ENCODE measurements around the gene TMOD1. TPM values are rescaled to one million over a fixed set of nuclear protein-coding genes. Genes with fewer than 3 reads are reported as not detected.

TMOD1 gene
- total and polyA plus RNA-seq, 2 of the 13 experiments (the other 11 are each of a cell fraction or from before 2014, with no cell fraction given), result 0.04 to 0.07 TPM

DNA sequence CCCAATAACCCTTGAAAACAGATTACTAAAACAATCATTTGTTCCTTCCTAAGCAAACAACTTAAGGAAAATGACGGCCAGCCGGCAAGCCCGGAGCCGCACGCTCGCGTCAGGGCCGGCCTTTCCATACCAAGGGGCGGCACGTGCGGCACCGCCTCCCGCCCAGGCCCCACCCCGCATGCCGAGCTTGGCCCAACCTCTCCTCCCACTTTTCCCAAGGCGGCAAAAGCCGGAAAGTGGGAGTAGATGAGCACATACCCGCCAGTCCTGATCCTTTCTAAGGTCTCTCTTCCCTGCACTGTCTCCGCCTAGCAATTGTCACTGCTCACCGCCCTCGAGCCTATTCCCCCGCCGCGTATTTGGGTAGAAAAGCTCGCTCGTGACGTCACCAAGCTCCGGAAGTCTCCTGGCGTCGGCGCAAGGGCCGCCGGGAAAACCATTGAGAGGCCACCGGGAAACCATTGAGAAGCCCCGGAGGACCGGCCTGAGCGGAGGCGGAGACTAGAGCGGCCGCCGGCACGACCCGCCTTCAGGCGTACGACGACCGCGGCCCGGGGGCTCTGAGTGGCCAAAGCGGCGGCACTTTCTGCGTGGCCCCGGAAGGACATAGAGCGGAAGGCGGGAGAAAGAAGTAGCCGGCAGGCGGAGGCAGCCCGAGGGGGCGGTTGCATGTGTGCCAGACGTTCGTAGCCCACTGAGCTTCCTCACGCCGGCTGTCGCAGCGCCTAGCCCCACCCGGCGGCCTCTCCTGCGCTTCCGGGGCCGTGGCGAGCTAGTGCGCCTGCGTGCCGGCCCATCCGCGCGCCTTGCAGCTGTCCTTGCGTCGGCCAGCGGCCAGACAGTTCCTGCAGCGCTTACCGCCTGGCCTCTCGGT lies 131.8 kb downstream of the TMOD1 start, which contains the start of the genes NCBP1 and TSTD2 (continued):
- TF ChIP-seq, protein P1, sequence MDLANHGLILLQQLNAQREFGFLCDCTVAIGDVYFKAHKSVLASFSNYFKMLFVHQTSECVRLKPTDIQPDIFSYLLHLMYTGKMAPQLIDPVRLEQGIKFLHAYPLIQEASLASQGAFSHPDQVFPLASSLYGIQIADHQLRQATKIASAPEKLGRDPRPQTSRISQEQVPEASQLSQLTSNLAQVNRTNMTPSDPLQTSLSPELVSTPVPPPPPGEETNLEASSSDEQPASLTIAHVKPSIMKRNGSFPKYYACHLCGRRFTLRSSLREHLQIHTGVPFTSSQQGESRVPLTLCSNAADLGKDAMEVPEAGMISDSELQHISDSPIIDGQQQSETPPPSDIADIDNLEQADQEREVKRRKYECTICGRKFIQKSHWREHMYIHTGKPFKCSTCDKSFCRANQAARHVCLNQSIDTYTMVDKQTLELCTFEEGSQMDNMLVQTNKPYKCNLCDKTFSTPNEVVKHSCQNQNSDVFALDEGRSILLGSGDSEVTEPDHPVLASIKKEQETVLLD (CRISPR knock-in tag; IDR thresholded peaks at IDR 0.05; ENCODE audit: low read depth), result peak; percentile 100
- TF ChIP-seq, protein P2, sequence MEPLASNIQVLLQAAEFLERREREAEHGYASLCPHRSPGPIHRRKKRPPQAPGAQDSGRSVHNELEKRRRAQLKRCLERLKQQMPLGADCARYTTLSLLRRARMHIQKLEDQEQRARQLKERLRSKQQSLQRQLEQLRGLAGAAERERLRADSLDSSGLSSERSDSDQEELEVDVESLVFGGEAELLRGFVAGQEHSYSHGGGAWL (CRISPR knock-in tag; IDR thresholded peaks at IDR 0.05), result peak; percentile 67; the same call in 1 of the 2 replicates
- peak; percentile 25 for TF ChIP-seq ZNF83 (CRISPR knock-in tag; IDR thresholded peaks at IDR 0.05; ENCODE audit: borderline replicate concordance)
- TF ChIP-seq, protein P3, sequence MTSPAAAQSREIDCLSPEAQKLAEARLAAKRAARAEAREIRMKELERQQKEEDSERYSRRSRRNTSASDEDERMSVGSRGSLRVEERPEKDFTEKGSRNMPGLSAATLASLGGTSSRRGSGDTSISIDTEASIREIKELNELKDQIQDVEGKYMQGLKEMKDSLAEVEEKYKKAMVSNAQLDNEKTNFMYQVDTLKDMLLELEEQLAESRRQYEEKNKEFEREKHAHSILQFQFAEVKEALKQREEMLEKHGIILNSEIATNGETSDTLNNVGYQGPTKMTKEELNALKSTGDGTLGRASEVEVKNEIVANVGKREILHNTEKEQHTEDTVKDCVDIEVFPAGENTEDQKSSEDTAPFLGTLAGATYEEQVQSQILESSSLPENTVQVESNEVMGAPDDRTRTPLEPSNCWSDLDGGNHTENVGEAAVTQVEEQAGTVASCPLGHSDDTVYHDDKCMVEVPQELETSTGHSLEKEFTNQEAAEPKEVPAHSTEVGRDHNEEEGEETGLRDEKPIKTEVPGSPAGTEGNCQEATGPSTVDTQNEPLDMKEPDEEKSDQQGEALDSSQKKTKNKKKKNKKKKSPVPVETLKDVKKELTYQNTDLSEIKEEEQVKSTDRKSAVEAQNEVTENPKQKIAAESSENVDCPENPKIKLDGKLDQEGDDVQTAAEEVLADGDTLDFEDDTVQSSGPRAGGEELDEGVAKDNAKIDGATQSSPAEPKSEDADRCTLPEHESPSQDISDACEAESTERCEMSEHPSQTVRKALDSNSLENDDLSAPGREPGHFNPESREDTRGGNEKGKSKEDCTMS (CRISPR knock-in tag; conservative IDR thresholded peaks at IDR 0.05), result no peak
- TF ChIP-seq, protein P4, sequence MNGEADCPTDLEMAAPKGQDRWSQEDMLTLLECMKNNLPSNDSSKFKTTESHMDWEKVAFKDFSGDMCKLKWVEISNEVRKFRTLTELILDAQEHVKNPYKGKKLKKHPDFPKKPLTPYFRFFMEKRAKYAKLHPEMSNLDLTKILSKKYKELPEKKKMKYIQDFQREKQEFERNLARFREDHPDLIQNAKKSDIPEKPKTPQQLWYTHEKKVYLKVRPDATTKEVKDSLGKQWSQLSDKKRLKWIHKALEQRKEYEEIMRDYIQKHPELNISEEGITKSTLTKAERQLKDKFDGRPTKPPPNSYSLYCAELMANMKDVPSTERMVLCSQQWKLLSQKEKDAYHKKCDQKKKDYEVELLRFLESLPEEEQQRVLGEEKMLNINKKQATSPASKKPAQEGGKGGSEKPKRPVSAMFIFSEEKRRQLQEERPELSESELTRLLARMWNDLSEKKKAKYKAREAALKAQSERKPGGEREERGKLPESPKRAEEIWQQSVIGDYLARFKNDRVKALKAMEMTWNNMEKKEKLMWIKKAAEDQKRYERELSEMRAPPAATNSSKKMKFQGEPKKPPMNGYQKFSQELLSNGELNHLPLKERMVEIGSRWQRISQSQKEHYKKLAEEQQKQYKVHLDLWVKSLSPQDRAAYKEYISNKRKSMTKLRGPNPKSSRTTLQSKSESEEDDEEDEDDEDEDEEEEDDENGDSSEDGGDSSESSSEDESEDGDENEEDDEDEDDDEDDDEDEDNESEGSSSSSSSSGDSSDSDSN (CRISPR knock-in tag; IDR thresholded peaks at IDR 0.05), result peak; percentile 76
- peak; percentile 18; the same call in 1 of the 2 replicates for TF ChIP-seq ZNF33B (CRISPR knock-in tag; IDR thresholded peaks at IDR 0.05)
- TF ChIP-seq, protein P5, sequence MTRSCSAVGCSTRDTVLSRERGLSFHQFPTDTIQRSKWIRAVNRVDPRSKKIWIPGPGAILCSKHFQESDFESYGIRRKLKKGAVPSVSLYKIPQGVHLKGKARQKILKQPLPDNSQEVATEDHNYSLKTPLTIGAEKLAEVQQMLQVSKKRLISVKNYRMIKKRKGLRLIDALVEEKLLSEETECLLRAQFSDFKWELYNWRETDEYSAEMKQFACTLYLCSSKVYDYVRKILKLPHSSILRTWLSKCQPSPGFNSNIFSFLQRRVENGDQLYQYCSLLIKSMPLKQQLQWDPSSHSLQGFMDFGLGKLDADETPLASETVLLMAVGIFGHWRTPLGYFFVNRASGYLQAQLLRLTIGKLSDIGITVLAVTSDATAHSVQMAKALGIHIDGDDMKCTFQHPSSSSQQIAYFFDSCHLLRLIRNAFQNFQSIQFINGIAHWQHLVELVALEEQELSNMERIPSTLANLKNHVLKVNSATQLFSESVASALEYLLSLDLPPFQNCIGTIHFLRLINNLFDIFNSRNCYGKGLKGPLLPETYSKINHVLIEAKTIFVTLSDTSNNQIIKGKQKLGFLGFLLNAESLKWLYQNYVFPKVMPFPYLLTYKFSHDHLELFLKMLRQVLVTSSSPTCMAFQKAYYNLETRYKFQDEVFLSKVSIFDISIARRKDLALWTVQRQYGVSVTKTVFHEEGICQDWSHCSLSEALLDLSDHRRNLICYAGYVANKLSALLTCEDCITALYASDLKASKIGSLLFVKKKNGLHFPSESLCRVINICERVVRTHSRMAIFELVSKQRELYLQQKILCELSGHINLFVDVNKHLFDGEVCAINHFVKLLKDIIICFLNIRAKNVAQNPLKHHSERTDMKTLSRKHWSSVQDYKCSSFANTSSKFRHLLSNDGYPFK (CRISPR knock-in tag; IDR thresholded peaks at IDR 0.05; ENCODE audit: borderline replicate concordance), result peak; percentile 92; the same call in 1 of the 2 replicates
- TF ChIP-seq, protein P6, sequence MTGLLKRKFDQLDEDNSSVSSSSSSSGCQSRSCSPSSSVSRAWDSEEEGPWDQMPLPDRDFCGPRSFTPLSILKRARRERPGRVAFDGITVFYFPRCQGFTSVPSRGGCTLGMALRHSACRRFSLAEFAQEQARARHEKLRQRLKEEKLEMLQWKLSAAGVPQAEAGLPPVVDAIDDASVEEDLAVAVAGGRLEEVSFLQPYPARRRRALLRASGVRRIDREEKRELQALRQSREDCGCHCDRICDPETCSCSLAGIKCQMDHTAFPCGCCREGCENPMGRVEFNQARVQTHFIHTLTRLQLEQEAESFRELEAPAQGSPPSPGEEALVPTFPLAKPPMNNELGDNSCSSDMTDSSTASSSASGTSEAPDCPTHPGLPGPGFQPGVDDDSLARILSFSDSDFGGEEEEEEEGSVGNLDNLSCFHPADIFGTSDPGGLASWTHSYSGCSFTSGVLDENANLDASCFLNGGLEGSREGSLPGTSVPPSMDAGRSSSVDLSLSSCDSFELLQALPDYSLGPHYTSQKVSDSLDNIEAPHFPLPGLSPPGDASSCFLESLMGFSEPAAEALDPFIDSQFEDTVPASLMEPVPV (CRISPR knock-in tag; IDR thresholded peaks at IDR 0.05), result peak; percentile 47; the same call in 1 of the 2 replicates
- peak; percentile 83 for TF ChIP-seq YEATS2 (CRISPR knock-in tag; IDR thresholded peaks at IDR 0.05; ENCODE audit: borderline replicate concordance)
- TF ChIP-seq KDM2A (CRISPR knock-in tag; IDR thresholded peaks at IDR 0.05; ENCODE audit: borderline replicate concordance, low read depth), result peak; percentile 90
- TF ChIP-seq POGZ (CRISPR knock-in tag; IDR thresholded peaks at IDR 0.05), result no peak
- TF ChIP-seq, protein P7, sequence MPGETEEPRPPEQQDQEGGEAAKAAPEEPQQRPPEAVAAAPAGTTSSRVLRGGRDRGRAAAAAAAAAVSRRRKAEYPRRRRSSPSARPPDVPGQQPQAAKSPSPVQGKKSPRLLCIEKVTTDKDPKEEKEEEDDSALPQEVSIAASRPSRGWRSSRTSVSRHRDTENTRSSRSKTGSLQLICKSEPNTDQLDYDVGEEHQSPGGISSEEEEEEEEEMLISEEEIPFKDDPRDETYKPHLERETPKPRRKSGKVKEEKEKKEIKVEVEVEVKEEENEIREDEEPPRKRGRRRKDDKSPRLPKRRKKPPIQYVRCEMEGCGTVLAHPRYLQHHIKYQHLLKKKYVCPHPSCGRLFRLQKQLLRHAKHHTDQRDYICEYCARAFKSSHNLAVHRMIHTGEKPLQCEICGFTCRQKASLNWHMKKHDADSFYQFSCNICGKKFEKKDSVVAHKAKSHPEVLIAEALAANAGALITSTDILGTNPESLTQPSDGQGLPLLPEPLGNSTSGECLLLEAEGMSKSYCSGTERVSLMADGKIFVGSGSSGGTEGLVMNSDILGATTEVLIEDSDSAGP (CRISPR knock-in tag; IDR thresholded peaks at IDR 0.05; ENCODE audit: borderline replicate concordance), result peak; percentile 96
- TF ChIP-seq ZNF143 (CRISPR knock-in tag; IDR thresholded peaks at IDR 0.05), result peak; percentile 89
